ENCODE measurements around the gene PKD1. TPM values are rescaled to one million over a fixed set of nuclear protein-coding genes. Genes with fewer than 3 reads are reported as not detected.

The PKD1 gene
- total RNA-seq, 1 donor: 180 TPM

GRCh38 chr16:2079311-2079800, 56.3 kb downstream of the PKD1 start:
- no peaks in the 10 kb centered on the region for H3K27me3 ChIP-seq (ENCODE audit: insufficient read depth, low read length)
- no peak for DNase-seq (ENCODE audit: insufficient read length, low spot score, missing footprints)
- H3K27ac ChIP-seq (ENCODE audit: low read depth, low read length): no peak overlapping the region
- no peak overlapping the region for H2AFZ ChIP-seq (ENCODE audit: low read length)
- no peak overlapping the region for H3K4me2 ChIP-seq (ENCODE audit: insufficient read depth, low read length)
- peaks cover 31% of the 10 kb centered on the region for H3K36me3 ChIP-seq (ENCODE audit: insufficient read depth, low read length)
- H4K20me1 ChIP-seq (ENCODE audit: insufficient read depth, low read length): peaks cover 8% of the 10 kb centered on the region
- no peak overlapping the region for H3K4me3 ChIP-seq (ENCODE audit: insufficient read depth, low read length)
- TF ChIP-seq CTCF (IDR thresholded peaks at IDR 0.05; ENCODE audit: extremely low read depth, low read depth, low read length): no peak
- H3K9me3 ChIP-seq (ENCODE audit: low read depth, low read length): no peaks in the 10 kb centered on the region
- H3K4me1 ChIP-seq (ENCODE audit: insufficient read depth, low read length): no peaks in the 10 kb centered on the region
- H3K79me2 ChIP-seq (ENCODE audit: insufficient read depth, low read length): no peaks in the 10 kb centered on the region

GRCh38 chr16:2078691-2079090, 57.0 kb downstream of the PKD1 start:
- H3K9me3 ChIP-seq (ENCODE audit: low read depth, low read length): no peaks in the 10 kb centered on the region
- no peak overlapping the region for H3K4me2 ChIP-seq (ENCODE audit: insufficient read depth, low read length)
- peaks cover 35% of the 10 kb centered on the region for H3K36me3 ChIP-seq (ENCODE audit: insufficient read depth, low read length)
- TF ChIP-seq CTCF (IDR thresholded peaks at IDR 0.05; ENCODE audit: extremely low read depth, low read depth, low read length): no peak
- H3K27ac ChIP-seq (ENCODE audit: low read depth, low read length): no peak overlapping the region
- H3K4me3 ChIP-seq (ENCODE audit: insufficient read depth, low read length): no peak overlapping the region
- H3K27me3 ChIP-seq (ENCODE audit: insufficient read depth, low read length): no peaks in the 10 kb centered on the region
- no peak for DNase-seq (ENCODE audit: insufficient read length, low spot score, missing footprints)
- peaks cover 4% of the 10 kb centered on the region for H4K20me1 ChIP-seq (ENCODE audit: insufficient read depth, low read length)
- no peaks in the 10 kb centered on the region for H3K4me1 ChIP-seq (ENCODE audit: insufficient read depth, low read length)
- no peak overlapping the region for H2AFZ ChIP-seq (ENCODE audit: low read length)
- H3K79me2 ChIP-seq (ENCODE audit: insufficient read depth, low read length): no peaks in the 10 kb centered on the region

- Histone ChIP-seq H3K4me2 (ENCODE audit: insufficient read depth, low read length) (no peak overlapping the region), H4K20me1 (ENCODE audit: insufficient read depth, low read length) (peaks cover 4% of the 10 kb centered on the region), H3K79me2 (ENCODE audit: insufficient read depth, low read length) (no peaks in the 10 kb centered on the region), H3K36me3 (ENCODE audit: insufficient read depth, low read length) (peaks cover 41% of the 10 kb centered on the region), H3K4me1 (ENCODE audit: insufficient read depth, low read length) (no peaks in the 10 kb centered on the region), H2AFZ (ENCODE audit: low read length) (no peak overlapping the region), H3K4me3 (ENCODE audit: insufficient read depth, low read length) (no peak overlapping the region), H3K27me3 (ENCODE audit: insufficient read depth, low read length) (no peaks in the 10 kb centered on the region), H3K9me3 (ENCODE audit: low read depth, low read length) (no peaks in the 10 kb centered on the region), H3K27ac (ENCODE audit: low read depth, low read length) (no peak overlapping the region)
- DNase-seq (ENCODE audit: insufficient read length, low spot score, missing footprints): no peak
- no peak for TF ChIP-seq CTCF (IDR thresholded peaks at IDR 0.05; ENCODE audit: extremely low read depth, low read depth, low read length)
These were observed 57.6 kb downstream of the PKD1 start for GRCh38 chr16:2078096-2078495.

- Histone ChIP-seq H3K27me3 (ENCODE audit: insufficient read depth, low read length) (no peaks in the 10 kb centered on the region), H3K4me1 (ENCODE audit: insufficient read depth, low read length) (no peaks in the 10 kb centered on the region), H3K4me2 (ENCODE audit: insufficient read depth, low read length) (no peak overlapping the region), H4K20me1 (ENCODE audit: insufficient read depth, low read length) (peaks cover 4% of the 10 kb centered on the region), H3K36me3 (ENCODE audit: insufficient read depth, low read length) (peaks cover 44% of the 10 kb centered on the region), H3K9me3 (ENCODE audit: low read depth, low read length) (no peaks in the 10 kb centered on the region), H2AFZ (ENCODE audit: low read length) (no peak overlapping the region), H3K79me2 (ENCODE audit: insufficient read depth, low read length) (no peaks in the 10 kb centered on the region), H3K27ac (ENCODE audit: low read depth, low read length) (no peak overlapping the region), H3K4me3 (ENCODE audit: insufficient read depth, low read length) (no peak overlapping the region)
- DNase-seq (ENCODE audit: insufficient read length, low spot score, missing footprints): no peak
- no peak for TF ChIP-seq CTCF (IDR thresholded peaks at IDR 0.05; ENCODE audit: extremely low read depth, low read depth, low read length)
These were observed 58.0 kb downstream of the PKD1 start for GRCh38 chr16:2077696-2078095.
